Gastroesophageal sphincter (tissue), 4 donors: Measurements from ENCODE around the gene ADAM29. TPM values are rescaled to one million over a fixed set of nuclear protein-coding genes. Genes with fewer than 3 reads are reported as not detected.
"Not testable (repeated sequence)": the region's sequence is repeated elsewhere in the genome, so short reads cannot be mapped to it uniquely, and the experiment has no call there.

Experiments used
- ATAC-seq: fragments of 150-250 bp; one replicate; pipeline ENCODE4 v1.9.1; 2016; ENCODE audit warnings: mild to moderate bottlenecking, moderate library complexity
- H3K27ac ChIP-seq, 4 donors: fragments of 200-600 bp; sonication (generic) in 3 of 4; 1 replicate in 3 of 4; 2 replicates in 1 of 4; pipeline ENCODE4 v1.5.1; 2016 to 2019
- H3K27me3 ChIP-seq: fragments of 200-600 bp; sonication (generic); one replicate; pipeline ENCODE4 v1.5.1; 2019
- H3K36me3 ChIP-seq, 2 donors: fragments of 200-600 bp; sonication (generic); one replicate each; pipeline ENCODE4 v1.5.1; 2019; ENCODE audit warnings: control low read depth in 1 of 2
- H3K4me1 ChIP-seq, 3 donors: fragments of 200-600 bp; sonication (generic); 1 replicate in 2 of 3; 2 replicates in 1 of 3; pipeline ENCODE4 v1.5.1; 2016 to 2019; ENCODE audit warnings: control low read depth in 2 of 3
- H3K4me3 ChIP-seq, 2 donors: fragments of 200-600 bp; sonication (generic); one replicate each; pipeline ENCODE4 v1.5.1; 2019; ENCODE audit warnings: mild to moderate bottlenecking in 1 of 2, moderate library complexity in 1 of 2
- H3K9me3 ChIP-seq, 3 donors: fragments of 200-600 bp; sonication (generic); one replicate each; pipeline ENCODE4 v1.5.1; 2017 to 2019; ENCODE audit warnings: control low read depth in 2 of 3
- EP300 ChIP-seq: sonication (generic); formaldehyde crosslinking; IDR thresholded peaks from one replicate; pipeline ENCODE4 v1.6.1; 2017; ENCODE audit warnings: antibody characterized with exemption, mild to moderate bottlenecking
- POLR2A ChIP-seq, 2 donors: fragments of 450-650 bp; IDR thresholded peaks; one replicate each; pipeline ENCODE4 v1.6.1; 2017; ENCODE audit warnings: antibody characterized with exemption in 2 of 2, mild to moderate bottlenecking in 2 of 2, moderate library complexity in 1 of 2
- POLR2AphosphoS5 ChIP-seq: sonication (generic); formaldehyde crosslinking; IDR thresholded peaks from one replicate; pipeline ENCODE4 v1.6.1; 2017; ENCODE audit warnings: antibody characterized with exemption
- WGBS, 2 donors: methylation state at CpG; one replicate each; pipeline ENCODE4 v1.1.5; 2018; ENCODE audit warnings: low coverage in 1 of 2; 5-methylcytosine and 5-hydroxymethylcytosine counted together
- total RNA-seq, 4 donors: library from RNA; depleted of rRNA; stranded (reverse); fragments of >200 nt; gene quantifications; one replicate each; pipeline ENCODE4 v1.1.0, GENCODE V29; 2016
- TF ChIP-seq, protein P1 (sequence below), 4 experiments: fragments of 200-600 bp in 2 of 4; fragments of 450-650 bp in 2 of 4; sonication (generic) in 1 of 4; IDR thresholded peaks; one replicate each; pipeline ENCODE4 v1.5.1; 2017 to 2019; ENCODE audit warnings: antibody characterized with exemption in 4 of 4, mild to moderate bottlenecking in 2 of 4, moderate library complexity in 2 of 4

ADAM29 gene
- total RNA-seq, 4 donors from 2014 or later = not detected

DNA sequence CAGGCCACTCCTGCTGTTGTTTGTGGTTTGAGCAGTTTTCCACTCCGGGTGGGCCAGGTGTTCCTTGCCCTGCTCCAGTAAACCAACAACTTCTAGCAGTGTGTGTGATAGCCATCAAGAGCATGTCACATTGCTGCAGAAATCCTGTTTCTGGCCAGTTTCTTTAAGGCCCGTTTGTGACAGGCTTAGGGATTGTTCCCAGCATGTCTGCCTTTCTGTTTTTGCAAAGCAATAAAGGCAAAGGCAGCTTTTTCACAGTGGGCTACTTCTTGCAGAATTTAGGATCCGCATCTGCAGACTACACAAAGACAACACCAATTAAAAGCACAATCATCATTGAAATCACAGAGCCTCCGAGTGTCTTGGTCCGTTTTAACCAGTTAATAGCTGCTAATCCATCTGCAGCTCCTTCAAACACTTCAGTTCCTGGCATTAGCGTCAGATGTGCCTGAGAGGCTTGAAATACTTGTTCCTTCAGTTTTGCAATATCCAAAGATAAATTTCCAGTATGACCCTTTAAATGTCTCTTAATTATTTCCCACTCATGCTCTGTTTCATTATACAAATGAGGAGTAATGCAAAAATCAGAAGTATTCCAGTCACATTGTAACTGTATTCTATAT lies 65.1 kb downstream of the ADAM29 start:
- 63 to 65% methylated on average over 6 of the region's 6 CpGs for WGBS, 2 donors
- TF ChIP-seq POLR2AphosphoS5 = no peak
- no peak for TF ChIP-seq EP300
- TF ChIP-seq, protein P1, sequence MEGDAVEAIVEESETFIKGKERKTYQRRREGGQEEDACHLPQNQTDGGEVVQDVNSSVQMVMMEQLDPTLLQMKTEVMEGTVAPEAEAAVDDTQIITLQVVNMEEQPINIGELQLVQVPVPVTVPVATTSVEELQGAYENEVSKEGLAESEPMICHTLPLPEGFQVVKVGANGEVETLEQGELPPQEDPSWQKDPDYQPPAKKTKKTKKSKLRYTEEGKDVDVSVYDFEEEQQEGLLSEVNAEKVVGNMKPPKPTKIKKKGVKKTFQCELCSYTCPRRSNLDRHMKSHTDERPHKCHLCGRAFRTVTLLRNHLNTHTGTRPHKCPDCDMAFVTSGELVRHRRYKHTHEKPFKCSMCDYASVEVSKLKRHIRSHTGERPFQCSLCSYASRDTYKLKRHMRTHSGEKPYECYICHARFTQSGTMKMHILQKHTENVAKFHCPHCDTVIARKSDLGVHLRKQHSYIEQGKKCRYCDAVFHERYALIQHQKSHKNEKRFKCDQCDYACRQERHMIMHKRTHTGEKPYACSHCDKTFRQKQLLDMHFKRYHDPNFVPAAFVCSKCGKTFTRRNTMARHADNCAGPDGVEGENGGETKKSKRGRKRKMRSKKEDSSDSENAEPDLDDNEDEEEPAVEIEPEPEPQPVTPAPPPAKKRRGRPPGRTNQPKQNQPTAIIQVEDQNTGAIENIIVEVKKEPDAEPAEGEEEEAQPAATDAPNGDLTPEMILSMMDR (IDR thresholded peaks at IDR 0.05) = no peak
- TF ChIP-seq POLR2A (IDR thresholded peaks at IDR 0.05) = no peak

DNA sequence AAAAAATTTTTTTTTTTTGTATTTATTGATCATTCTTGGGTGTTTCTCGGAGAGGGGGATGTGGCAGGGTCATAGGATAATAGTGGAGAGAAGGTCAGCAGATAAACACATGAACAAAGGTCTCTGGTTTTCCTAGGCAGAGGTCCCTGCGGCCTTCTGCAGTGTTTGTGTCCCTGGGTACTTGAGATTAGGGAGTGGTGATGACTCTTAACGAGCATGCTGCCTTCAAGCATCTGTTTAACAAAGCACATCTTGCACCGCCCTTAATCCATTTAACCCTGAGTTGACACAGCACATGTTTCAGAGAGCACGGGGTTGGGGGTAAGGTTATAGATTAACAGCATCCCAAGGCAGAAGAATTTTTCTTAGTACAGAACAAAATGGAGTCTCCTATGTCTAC lies 65.7 kb downstream of the ADAM29 start:
- peaks cover 0 to 34% (median 0%) of the 10 kb centered on the region in 3 donors for H3K9me3 ChIP-seq
- ATAC-seq, H3K27ac ChIP-seq, H3K4me3 ChIP-seq, H3K27me3 ChIP-seq, H3K4me1 ChIP-seq, H3K36me3 ChIP-seq: not testable (repeated sequence)
- 14% methylated on average over 1 of the region's 5 CpGs; no CpG with 5 or more reads in 1 of the 2 donors for WGBS, 2 donors

More for the DNA sequence above, 65.1 kb downstream of the ADAM29 start:
- Histone ChIP-seq H3K4me1 (no peaks in the 10 kb centered on the region), H3K27ac (no peak overlapping the region), H3K4me3 (no peak overlapping the region), H3K27me3 (no peaks in the 10 kb centered on the region), H3K36me3 (no peaks in the 10 kb centered on the region), H3K9me3 (peaks cover 0 to 34% (median 0%) of the 10 kb centered on the region in 3 donors)
- no peak for ATAC-seq

DNA sequence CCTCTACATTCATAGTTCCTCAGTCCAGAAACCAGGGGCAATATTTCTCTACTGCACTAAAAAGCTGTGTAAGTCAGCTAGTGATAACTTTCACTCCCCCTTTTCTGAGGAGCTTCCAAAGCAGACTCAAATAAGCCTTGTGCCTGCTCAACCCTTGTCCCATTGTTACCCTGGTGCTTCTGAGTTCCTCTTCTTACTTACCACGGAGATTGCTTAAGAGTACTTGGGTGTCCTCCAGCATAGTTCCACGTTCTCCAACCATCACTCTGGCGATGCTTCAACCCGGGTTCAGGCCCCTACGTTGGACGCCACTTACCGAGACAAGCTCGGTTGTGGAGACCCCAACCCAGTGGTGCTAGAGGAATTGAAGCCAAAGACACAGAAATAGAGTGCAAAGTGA lies 71.6 kb downstream of the ADAM29 start:
- Histone ChIP-seq H3K36me3 (no peaks in the 10 kb centered on the region), H3K9me3 (peaks cover 0 to 44% (median 0%) of the 10 kb centered on the region in 3 donors), H3K27me3 (no peaks in the 10 kb centered on the region), H3K4me1 (no peaks in the 10 kb centered on the region), H3K4me3 (no peak overlapping the region), H3K27ac (no peak overlapping the region)
- ATAC-seq = no peak
- WGBS, 2 donors = 60 to 77% methylated on average over 1 to 5 of the region's 8 CpGs
- TF ChIP-seq, protein P1 (IDR thresholded peaks at IDR 0.05) = no peak
- no peak for TF ChIP-seq EP300
- no peak for TF ChIP-seq POLR2A (IDR thresholded peaks at IDR 0.05)

DNA sequence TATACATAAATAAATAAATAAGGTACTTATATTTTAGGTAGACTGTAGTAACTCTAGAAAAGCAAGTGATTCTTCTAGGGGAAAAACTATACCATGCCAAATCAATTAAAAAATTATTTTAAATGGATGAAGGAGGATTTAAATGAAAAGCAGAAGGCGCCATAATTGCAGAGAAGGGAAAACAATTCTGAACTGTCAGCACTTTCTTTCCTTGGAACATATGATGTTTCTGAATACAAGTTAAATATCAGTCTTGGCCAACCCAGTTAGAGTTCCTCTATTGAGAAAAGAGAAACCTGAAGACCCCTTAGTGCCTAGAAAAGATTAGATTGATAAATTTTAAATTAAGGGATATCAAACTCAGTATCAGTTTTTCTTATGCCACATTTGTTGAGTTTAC lies 75.8 kb downstream of the ADAM29 start:
- Histone ChIP-seq H3K27me3 (no peaks in the 10 kb centered on the region), H3K36me3 (no peaks in the 10 kb centered on the region), H3K9me3 (peaks cover 0 to 17% (median 0%) of the 10 kb centered on the region in 3 donors), H3K4me1 (no peaks in the 10 kb centered on the region), H3K27ac (no peak overlapping the region), H3K4me3 (no peak overlapping the region)
- WGBS, 2 donors = 79 to 94% methylated on average over 1 of the region's 1 CpG
- ATAC-seq = no peak
- TF ChIP-seq, protein P1 (IDR thresholded peaks at IDR 0.05) = no peak
- TF ChIP-seq POLR2A (IDR thresholded peaks at IDR 0.05) (no peak), EP300 (no peak), POLR2AphosphoS5 (no peak)

DNA sequence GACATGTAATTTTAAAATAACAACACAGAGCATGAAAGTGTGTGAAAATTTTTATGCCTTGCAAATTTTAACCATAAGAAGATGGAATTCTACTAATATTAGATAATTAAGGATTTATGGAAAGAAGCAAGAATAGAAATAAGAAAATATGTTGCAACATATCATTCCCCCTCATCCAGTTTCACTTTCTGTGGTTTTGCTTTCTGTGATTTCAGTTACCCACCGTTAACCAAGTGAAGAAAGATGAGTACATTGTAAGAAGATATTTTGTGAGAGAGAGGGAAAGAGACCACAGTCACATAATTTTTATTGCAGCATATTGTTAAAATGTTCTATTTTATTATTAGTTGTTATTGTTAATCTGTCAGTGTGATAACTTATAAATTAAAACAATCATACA lies 77.9 kb downstream of the ADAM29 start:
- Histone ChIP-seq H3K4me3 (no peak overlapping the region), H3K9me3 (peaks cover 0 to 11% (median 0%) of the 10 kb centered on the region in 3 donors), H3K27ac (no peak overlapping the region), H3K4me1 (no peaks in the 10 kb centered on the region), H3K36me3 (no peaks in the 10 kb centered on the region), H3K27me3 (no peaks in the 10 kb centered on the region)
- TF ChIP-seq POLR2A (IDR thresholded peaks at IDR 0.05) (no peak), POLR2AphosphoS5 (no peak), EP300 (no peak)
- TF ChIP-seq, protein P1 (IDR thresholded peaks at IDR 0.05) = no peak
- no peak for ATAC-seq
- 38 to 73% methylated on average over 1 of the region's 1 CpG for WGBS, 2 donors
